GM18519 (cell line): Measurements from ENCODE around the gene TDRD12.
A peak's percentile ranks its signal among the peaks of the same experiment; 100 is the strongest.
"Not testable (repeated sequence)": the region's sequence is repeated elsewhere in the genome, so short reads cannot be mapped to it uniquely, and the experiment has no call there.

Experiments
- ATAC-seq: cut with Tn5 transposase; IDR thresholded peaks from one replicate; pipeline ENCODE4 v1.9.1; 2021; ENCODE audit warnings: mild to moderate bottlenecking, moderate library complexity; ENCODE audit not compliant: unreplicated experiment, low FRiP score

TDRD12 gene

DNA sequence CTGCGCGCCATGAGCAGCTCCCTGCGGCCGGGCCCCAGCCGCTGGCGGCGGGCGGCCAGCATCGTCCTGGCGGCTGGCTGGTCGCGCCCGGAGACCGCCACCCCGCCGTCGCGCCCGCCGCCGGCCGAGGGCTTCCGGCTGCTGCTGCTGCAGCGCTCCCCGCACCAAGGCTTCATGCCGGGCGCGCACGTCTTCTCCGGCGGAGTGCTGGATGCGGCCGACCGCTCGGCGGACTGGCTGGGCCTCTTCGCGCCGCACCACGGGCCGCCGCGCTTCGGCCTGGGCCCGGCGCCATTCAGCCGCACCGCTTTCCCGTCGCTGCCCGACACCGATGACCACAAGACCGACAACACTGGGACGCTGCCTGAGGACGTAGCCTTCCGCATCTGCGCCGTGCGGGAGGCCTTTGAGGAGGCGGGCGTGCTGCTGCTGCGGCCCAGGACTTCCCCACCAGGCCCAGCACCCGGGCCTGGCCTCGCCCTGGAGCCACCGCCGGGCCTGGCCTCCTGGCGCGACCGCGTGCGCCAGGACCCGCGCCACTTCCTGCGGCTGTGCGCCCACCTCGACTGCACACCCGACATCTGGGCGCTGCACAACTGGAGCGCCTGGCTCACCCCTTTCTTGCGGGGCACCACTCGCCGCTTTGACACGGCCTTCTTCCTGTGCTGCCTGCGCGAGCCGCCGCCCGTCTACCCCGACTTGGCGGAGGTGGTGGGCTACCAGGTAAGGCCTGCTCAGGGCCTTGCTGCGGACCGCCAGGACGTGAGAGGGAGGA, 27.4 kb upstream of the TDRD12 start:
- peak; percentile 38 for ATAC-seq

DNA sequence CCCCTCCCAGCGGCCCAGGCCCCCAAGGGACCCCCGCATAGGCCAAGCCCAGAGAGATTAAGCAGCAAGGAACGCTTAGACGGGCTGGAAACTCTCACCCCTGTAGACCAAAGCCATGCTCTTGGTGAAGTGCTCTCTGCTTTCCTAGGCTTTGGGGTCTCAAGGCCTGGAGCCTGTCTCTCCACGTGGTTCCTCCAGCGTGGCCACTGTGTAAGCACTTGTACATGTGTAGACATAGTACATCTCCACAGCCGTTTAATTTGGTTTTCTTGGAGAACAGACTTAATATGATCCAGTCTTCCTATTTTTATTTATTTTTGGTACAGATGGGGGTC, 26.9 kb upstream of the TDRD12 start:
- no peak for ATAC-seq

DNA sequence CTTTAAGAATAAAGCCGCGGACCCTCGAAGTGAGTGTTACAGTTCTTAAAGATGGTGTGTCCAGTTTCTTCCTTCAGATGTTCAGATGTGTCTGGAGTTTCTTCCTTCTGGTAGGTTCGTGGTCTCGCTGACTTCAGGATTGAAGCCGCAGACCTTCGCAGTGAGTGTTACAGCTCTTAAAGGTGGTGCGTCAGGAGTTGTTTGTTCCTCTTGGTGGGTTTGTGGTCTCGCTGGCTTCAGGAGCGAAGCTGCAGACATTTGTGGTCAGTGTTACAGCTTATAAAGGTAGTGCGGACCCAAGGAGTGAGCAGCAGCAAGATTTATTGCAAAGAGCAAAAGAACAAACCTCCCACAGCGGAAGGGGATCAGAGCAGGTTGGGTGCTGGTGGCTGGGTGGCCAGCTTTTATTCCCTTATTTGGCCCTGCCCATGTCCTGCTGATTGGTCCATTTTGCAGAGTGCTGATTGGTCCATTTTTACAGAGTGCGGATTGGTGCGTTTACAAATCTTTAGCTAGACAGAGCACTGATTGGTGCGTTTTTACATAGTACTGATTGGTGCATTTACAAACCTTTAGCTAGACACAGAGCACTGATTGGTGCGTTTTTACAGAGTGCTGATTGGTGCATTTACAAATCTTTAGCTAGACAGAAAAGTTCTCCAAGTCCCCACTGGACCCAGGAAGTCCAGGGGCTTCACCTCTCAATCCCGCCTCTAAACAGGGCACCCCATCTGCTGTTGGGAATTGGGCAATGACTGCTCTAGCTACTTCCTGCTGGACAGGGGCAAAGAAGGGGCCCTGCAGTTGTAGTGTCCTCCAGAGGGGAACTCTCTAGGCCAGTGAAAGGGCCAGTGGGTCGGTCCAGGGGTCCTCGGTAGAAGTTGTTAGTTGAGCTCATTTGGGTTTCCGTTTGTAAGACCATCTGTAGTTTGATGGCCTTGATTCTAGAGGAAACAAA, 26.1 kb upstream of the TDRD12 start:
- ATAC-seq = not testable (repeated sequence)

DNA sequence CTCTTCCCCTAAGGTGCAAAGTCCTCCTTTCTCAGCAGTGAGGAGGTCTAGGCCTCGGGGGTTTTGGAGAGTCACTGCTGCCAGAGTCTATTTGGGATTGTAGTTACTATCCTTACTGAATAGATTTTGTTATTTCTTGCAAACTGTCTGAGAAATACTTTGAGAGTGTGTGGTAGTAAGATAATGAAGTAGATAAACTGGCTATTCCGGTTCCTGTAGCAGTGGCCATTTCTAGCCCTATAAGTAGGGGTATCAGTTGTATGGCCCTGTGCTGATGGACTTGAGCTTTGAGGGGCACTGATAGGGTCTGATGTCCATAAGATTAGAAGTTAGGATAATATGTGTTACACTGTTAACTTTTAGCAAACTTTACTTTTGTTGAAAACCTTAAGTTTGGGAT, 25.3 kb upstream of the TDRD12 start:
- not testable (repeated sequence) for ATAC-seq

DNA sequence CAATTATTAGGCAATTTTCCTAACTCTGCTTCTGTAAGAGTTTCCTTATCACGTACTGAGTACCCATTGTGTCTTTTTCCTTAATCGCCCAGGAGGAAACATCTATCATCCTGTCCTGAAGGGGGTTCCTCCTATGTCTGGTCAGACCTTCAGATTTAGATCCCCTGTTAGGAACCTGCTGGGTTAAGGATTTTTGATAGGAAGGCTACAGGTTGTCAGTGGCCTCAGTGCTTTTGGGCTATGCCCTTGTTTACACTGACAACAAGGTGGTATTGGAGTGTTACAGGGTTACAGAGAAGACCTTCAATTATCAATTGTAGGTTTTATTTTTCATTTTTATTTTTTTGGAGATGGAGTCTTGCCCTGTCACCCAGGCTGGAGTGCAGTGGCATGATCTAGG, 24.7 kb upstream of the TDRD12 start:
- ATAC-seq = not testable (repeated sequence)

DNA sequence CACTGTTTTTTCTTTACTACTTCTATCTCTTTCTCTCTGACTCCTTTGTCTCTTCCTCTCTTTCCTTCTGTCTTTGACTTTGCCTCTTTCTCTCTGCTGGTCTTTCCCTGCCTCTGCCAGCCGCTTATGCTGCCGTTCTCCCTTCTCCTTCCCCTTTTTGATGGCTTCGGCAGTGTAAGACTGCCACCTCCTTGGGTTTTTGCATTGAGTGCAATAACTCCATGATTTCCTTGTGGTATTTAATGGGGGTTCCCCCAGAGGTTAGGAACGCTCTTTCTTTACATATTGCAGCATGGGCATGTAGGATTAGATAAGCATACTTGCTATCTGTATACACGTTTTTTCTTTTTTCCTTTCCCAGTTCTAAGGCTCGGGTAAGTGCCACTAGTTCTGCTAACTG, 24.1 kb upstream of the TDRD12 start:
- not testable (repeated sequence) for ATAC-seq

- not testable (repeated sequence) for ATAC-seq
Measured at GRCh38 chr19:32696771-32697170, 22.8 kb upstream of the TDRD12 start.

GRCh38 chr19:32700129-32700528, 19.4 kb upstream of the TDRD12 start:
- not testable (repeated sequence) for ATAC-seq

DNA sequence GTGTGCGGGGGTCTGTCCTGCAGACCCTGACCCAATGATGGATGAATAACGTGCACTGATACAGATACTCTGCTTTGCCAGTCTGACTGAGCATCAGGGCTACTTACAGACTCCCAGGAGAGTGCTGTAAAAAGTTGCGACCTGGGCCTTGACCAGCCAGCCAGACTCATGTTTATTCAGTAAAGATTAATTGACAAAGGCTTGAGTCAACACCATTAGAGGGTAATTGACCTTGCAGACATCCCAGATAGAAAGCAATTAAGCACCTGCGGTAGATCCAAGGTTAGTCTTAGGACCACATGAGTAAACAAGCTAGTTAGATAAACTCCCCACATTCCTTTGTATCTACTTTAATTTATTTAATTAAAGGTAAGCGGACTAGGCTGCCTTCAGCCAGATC, 17.6 kb upstream of the TDRD12 start:
- no peak for ATAC-seq

GRCh38 chr19:32704006-32704405, 15.6 kb upstream of the TDRD12 start:
- ATAC-seq = not testable (repeated sequence)

DNA sequence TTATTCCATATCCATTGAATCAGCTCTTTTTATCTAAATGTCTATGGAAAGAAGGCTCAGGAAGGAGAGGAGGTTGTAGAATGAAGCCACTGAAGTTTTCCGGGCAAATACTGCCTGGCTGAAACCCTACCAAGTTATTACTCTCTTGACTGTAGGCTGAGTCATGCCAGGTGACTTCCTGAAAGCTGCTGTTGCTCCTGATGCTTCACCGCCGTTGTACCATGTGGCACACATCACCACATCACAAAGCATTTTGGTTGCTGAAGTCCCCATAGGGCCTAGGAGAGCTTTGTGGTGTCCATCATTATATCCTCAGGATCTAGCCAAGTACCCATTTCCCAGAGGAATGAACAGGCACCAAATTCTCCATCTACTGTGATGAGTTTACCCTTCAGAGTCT, 11.1 kb upstream of the TDRD12 start:
- ATAC-seq = no peak

DNA sequence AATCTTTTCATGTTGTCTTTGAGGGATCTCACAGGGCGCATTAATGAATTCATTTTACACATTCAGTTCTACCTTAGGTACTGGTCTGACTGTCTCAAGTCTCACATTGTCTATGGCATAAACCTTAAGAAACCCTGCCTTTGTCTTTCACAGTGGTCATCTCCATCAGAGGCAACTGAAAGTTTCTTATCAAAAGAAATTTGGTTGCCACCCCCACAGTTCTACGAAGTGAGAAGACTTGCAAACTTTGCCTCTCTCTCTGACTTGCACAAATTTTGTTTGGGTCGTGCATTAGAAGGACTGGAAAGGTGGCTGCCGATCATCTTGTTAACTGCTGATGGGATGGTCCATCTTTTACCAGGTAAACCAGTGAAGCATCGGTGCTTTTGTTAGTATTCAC, 10.5 kb upstream of the TDRD12 start:
- ATAC-seq = no peak

- no peak for ATAC-seq
Measured at GRCh38 chr19:32711747-32712146, 7.8 kb upstream of the TDRD12 start.

- not testable (repeated sequence) for ATAC-seq
Measured at GRCh38 chr19:32716203-32716602, 3.4 kb upstream of the TDRD12 start.

- no peak for ATAC-seq
Measured at GRCh38 chr19:32717496-32717895, 2.1 kb upstream of the TDRD12 start.

DNA sequence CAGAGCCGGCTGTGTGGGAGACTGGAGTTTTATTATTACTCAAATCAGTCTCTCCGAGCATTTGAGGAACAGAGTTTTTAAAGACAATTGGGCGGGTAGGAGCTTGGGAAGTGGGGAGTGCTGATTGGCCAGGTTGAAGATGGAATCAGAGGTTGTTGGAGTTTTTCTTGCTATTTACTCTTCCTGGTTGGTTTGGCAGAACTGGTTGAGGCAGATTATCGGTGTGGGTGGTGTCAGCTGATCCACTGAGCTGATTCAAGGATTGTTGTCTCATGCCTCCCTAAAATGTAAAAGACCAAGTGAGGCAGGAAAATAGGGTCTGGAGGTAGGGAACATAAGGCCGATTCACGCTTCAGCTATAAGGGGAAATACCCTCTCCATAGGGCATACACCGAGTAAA, 1.3 kb upstream of the TDRD12 start:
- ATAC-seq = no peak

DNA sequence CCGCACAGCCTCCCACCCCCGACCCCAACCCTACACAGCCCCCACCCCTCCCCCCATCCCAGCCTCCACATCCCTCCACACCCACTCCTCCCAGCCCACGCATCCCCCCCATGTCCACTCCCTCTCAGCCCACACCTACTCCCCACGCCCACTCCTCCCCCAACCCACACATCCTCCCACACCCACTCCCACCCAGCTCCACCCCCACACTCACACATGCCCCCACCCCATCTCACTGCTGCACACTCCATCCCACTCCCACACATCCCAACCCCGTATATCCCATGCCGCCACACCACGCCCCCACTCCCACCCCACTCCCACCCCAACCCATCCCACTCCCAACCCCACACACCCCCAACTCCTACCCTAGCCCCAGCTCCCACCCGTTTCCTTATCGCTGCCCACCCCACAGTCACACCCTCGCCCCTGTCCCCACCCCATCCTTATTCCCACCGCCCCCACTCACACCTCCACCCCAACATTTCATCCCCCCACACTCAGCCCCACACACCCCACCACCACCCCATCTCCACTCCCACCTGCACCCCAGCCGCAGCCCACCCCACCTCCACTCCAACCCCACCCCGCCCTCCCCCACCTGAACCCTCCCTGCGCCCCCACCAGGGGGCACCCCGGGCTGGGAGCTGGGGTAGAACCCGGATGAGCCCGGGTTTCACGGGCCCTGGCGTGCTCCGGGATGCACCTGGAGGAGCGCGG, 809 bp downstream of the TDRD12 start:
- ATAC-seq = no peak

GRCh38 chr19:32720936-32721250, 1.3 kb downstream of the TDRD12 start:
- ATAC-seq = no peak

DNA sequence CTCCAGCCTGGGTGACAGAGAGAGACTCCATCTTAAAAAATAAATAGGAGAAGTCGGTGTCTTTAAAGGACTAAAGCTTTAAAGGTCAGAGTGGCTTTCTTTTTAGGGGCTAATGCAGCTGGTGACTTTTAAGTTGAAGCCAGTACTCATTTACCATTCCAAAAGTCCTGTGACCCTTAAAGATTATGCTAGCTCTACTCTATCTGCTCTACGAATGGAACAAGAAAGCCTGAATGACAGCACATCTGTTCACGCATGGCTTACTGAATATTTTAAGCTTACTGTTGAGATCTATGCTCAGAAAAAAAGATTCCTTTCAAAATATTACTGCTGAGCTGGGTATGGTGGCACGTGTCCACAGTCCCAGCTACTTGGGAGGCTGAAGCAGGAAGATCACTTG, 16.4 kb downstream of the TDRD12 start:
- no peak for ATAC-seq

DNA sequence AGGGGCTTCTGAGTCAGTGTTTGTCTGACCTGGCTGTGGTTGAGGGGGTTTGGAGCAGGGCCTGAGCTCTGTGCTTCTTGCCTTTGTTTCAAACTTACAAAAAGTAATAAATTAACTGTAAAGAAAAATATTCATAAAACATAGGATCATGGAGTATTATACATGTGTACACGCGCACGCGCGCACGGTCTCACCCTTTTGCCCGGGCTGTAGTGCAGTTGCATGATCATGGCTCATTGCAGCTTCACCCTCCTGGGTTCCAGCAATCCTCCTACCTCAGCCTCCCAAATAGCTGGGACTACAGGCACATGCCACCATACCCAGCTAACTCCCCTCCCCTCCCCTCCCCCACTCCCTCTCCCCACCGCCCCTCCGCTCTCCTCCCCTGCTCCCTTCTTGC, 23.5 kb downstream of the TDRD12 start:
- ATAC-seq = no peak

- ATAC-seq = no peak
Measured at GRCh38 chr19:32743447-32743846, 23.9 kb downstream of the TDRD12 start.
